Measurements from ENCODE around the gene PTTG1. TPM values are rescaled to one million over a fixed set of nuclear protein-coding genes. Genes with fewer than 3 reads are reported as not detected.

The PTTG1 gene
- total RNA-seq, 2 donors from 2014 or later = 6.8 to 30.8 TPM

DNA sequence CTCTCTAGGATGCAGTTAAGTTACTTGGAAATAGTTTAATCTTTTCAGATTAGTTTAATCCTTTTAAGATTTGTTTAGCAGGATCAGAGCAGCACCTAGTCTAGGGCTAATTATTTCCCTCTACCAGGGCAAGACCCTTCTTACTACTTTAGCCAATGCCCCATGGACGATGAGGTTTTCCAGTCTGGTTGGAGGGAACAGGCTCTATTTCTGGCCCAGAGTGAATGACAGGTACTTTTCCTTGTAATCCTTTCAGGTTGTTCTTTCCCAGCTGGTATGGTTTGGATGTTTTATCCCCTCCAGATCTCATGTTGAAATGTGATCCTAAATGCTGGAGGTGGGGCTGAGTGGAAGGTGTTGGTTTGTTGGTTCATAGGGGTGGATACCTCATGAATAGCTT is 27.2 kb downstream of the PTTG1 start:
- intact Hi-C loops (cut with DNase I, micrococcal nuclease) = loop anchor here in 1 of 2 donors (10.0 kb wide), 1 partner anchor 56 kb away; no protein-coding TSS in a partner anchor
- ATAC-seq = no peak
- DNase-seq = no peak

GRCh38 chr5:160449458-160449857 is 27.8 kb downstream of the PTTG1 start:
- DNase-seq (no peak), ATAC-seq (no peak)
- intact Hi-C loops (cut with DNase I, micrococcal nuclease) = loop anchor here in 1 of 2 donors (10.0 kb wide), 1 partner anchor 55 kb away; no protein-coding TSS in a partner anchor

GRCh38 chr5:160450164-160450932 is 28.7 kb downstream of the PTTG1 start:
- no peak for DNase-seq
- ATAC-seq = no peak
- intact Hi-C loops (cut with DNase I, micrococcal nuclease) = no loop called here

DNA sequence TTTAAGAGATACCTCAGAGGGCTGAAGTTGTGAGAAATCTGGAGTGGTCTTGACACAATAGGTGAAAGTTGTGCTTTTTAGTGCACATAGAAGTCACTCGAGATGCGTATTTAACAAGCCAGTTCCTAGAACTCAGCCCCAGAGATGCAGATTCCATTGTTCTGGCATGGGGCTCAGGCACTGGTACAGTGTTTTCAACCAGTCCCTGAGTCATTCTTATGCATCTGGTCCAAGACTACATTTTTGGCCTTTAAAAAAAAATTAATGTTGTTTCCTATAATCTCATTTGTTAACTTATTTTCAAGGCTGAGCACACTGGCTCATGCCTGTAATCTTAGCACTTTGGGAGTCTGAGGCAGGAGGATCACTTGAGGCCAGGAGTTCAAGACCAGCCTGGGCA is 29.6 kb downstream of the PTTG1 start:
- ATAC-seq (no peak), DNase-seq (no peak)
- intact Hi-C loops (cut with DNase I, micrococcal nuclease) = no loop called here

DNA sequence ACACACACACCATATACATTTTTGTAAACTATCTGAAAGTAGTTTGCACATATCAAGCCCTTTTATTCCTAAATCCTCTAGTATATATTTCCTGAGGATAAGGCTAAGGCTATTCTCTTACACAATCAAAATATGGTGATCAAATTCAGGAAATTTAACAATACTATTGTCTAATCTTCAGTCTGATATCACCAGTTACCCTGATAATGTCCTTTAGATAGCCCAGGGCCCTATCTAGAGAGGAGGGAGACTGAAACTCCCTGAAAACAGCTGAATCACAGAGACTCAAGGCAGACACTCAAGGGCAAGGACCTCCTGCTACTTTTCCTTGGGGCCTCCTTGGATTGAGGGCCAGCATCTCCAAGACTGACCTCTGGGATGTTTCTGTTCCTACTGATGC is 30.4 kb downstream of the PTTG1 start:
- no peak for ATAC-seq
- intact Hi-C loops (cut with DNase I, micrococcal nuclease) = no loop called here
- DNase-seq = no peak

DNA sequence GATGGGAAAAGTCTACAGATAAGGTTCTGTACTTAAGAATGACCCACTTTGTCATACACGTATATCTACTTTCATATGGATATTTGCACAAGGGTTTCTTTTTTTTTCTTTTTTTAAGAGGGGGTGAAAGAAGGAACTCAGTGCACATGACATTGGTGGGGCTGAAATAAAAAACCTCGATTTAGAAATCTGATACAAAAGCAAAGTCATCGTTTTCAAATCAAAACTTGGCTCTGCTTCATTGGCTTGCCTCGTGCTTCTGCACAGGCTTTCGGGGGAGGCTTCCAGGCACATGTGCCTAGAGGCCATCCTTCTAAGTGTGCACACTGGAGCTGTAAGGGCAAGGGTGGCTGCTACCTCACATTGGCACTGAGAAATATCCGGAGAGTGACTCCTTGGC is 31.1 kb downstream of the PTTG1 start:
- ATAC-seq = no peak
- no peak for DNase-seq
- intact Hi-C loops (cut with DNase I, micrococcal nuclease) = no loop called here

DNA sequence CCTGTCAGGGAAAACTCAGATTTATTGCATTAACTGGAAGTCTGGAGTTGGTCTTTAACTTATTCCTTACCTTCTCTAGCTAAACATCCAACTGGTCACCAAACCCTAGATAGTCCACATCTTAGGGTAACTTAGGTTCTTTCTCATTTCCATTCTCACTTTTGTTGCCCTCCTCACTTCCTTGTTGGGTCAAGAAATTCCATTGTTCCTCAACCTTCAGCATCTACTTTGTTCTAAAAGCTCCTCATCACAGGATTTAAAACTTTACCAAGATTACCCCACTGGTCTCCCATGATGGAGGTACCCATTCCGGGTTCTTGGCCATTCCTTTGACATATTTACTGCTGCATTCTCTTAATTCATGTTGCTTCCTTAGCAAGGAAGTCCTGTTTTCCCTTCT is 32.1 kb downstream of the PTTG1 start:
- intact Hi-C loops (cut with DNase I, micrococcal nuclease) = no loop called here
- ATAC-seq (no peak), DNase-seq (no peak)

DNA sequence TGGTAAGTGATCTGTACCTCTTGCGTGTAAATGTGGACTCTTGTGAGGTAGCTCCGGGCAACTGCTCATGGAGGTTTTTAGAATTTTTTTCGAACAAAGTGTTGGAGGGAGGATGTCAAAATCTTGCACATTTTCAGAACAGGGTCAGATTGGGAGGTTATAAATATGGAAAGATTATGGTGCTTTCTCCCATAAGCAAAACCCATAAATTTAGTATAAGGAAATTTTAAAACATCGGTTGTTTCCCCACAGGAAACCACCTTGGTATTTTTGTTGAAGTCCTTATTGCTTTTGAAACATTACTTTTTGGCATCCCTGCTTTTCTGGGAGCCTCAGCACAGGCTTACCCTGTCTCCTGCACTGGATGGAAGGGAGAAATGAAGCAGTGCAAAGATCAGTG is 33.9 kb downstream of the PTTG1 start:
- DNase-seq = no peak
- ATAC-seq = no peak
- intact Hi-C loops (cut with DNase I, micrococcal nuclease) = no loop called here

GRCh38 chr5:160456480-160457177 is 35.0 kb downstream of the PTTG1 start:
- ATAC-seq = no peak
- intact Hi-C loops (cut with DNase I, micrococcal nuclease) = no loop called here
- DNase-seq = no peak

GRCh38 chr5:160457252-160457651 is 35.6 kb downstream of the PTTG1 start:
- no peak for ATAC-seq

GRCh38 chr5:160458806-160459800 is 37.4 kb downstream of the PTTG1 start:
- intact Hi-C loops (cut with DNase I, micrococcal nuclease) = no loop called here
- ATAC-seq = no peak
- DNase-seq = no peak

More at GRCh38 chr5:160457252-160457651, 35.6 kb downstream of the PTTG1 start:
- DNase-seq = no peak
- intact Hi-C loops (cut with DNase I, micrococcal nuclease) = no loop called here

- ATAC-seq = no peak
- DNase-seq = no peak
- intact Hi-C loops (cut with DNase I, micrococcal nuclease) = no loop called here
These were observed 38.9 kb downstream of the PTTG1 start for GRCh38 chr5:160460377-160461049.

DNA sequence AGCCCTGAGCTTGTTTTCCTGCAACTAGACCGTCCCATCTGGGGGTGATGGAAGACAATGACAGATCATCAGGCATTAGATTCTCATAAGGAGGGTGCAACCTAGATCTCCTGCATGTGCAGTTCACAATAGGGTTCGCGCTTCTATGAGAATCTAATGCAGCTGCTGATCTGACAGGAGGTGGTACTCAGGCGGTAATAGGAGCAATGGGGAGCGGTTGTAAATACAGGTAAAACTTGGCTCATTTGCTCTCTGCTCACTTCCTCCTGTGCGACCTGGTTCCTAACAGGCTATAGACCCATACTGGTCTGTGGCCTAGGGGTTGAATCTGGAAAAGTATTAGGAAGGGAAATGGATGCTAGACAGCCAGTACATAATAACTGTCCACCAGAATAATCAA is 39.7 kb downstream of the PTTG1 start:
- ATAC-seq (no peak), DNase-seq (no peak)
- intact Hi-C loops (cut with DNase I, micrococcal nuclease) = no loop called here

DNA sequence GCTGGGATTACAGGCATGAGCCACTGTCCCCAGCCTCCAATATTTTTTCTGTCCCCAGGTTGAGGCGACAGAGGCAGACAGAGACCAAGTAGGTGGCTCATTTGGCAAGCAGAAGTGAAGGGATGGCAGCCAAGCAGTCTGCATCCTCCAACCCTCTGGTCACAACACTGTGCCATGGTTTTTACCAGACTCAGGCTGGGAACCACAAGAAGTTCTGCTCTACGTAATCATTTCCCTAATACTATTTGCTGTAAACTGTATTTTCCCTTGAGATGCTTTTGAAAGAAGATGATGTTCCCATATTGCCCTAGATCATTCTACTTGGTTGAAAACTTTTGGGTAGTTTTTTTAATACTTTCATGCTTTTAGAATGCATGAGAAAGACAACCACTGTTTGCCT is 40.5 kb downstream of the PTTG1 start:
- ATAC-seq (no peak), DNase-seq (no peak)
- intact Hi-C loops (cut with DNase I, micrococcal nuclease) = no loop called here

- DNase-seq (no peak), ATAC-seq (no peak)
- intact Hi-C loops (cut with DNase I, micrococcal nuclease) = no loop called here
These were observed 41.6 kb downstream of the PTTG1 start for GRCh38 chr5:160463227-160463626.

GRCh38 chr5:160463740-160464465 is 42.2 kb downstream of the PTTG1 start:
- no peak for ATAC-seq
- intact Hi-C loops (cut with DNase I, micrococcal nuclease) = no loop called here
- DNase-seq = no peak

- intact Hi-C loops (cut with DNase I, micrococcal nuclease) = no loop called here
- no peak for ATAC-seq
- DNase-seq = no peak
These were observed 42.8 kb downstream of the PTTG1 start for GRCh38 chr5:160464466-160464797.

GRCh38 chr5:160466116-160466515 is 44.5 kb downstream of the PTTG1 start:
- intact Hi-C loops (cut with DNase I, micrococcal nuclease) = no loop called here
- ATAC-seq = no peak
- DNase-seq = no peak

Measured in left colon (tissue), 2 donors.